Hepatocyte (in vitro differentiated cells): ENCODE measurements around the gene SLC66A2.

Experiments
- EZH2phosphoT487 ChIP-seq: fragments of 200-600 bp; sonication (generic); IDR thresholded peaks from one replicate; pipeline ENCODE4 v1.6.1; 2018; ENCODE audit warnings: antibody characterized with exemption, mild to moderate bottlenecking, low read depth, moderate library complexity; ENCODE audit not compliant: unreplicated experiment, severe bottlenecking
- TF ChIP-seq, protein P1 (sequence below): fragments of 200-600 bp; sonication (generic); IDR thresholded peaks from 2 replicates; pipeline ENCODE4 v1.5.1; 2016; ENCODE audit warnings: antibody characterized with exemption, mild to moderate bottlenecking; ENCODE audit not compliant: poor library complexity

DNA sequence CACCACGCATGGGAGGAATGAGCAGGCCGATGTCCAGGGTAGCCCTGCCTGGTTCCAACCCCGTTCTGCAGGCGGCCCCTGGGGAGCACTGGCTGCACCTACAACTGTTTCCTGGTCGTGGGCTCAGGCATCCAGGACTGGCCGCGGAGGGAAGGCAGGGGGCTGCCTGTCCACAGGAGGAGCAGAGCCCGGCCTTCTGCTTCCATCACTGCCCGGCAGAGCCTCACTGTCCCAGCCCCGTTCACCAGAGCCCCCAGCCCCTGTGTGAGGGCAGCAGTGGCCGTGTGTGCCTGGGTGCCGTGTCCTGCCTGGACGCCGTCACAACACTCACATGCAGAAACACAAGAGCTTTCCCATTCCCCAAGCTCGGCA is 97.5 kb downstream of the SLC66A2 start:
- TF ChIP-seq, protein P1, sequence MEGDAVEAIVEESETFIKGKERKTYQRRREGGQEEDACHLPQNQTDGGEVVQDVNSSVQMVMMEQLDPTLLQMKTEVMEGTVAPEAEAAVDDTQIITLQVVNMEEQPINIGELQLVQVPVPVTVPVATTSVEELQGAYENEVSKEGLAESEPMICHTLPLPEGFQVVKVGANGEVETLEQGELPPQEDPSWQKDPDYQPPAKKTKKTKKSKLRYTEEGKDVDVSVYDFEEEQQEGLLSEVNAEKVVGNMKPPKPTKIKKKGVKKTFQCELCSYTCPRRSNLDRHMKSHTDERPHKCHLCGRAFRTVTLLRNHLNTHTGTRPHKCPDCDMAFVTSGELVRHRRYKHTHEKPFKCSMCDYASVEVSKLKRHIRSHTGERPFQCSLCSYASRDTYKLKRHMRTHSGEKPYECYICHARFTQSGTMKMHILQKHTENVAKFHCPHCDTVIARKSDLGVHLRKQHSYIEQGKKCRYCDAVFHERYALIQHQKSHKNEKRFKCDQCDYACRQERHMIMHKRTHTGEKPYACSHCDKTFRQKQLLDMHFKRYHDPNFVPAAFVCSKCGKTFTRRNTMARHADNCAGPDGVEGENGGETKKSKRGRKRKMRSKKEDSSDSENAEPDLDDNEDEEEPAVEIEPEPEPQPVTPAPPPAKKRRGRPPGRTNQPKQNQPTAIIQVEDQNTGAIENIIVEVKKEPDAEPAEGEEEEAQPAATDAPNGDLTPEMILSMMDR, result no peak
- TF ChIP-seq EZH2phosphoT487, result no peak
